HAP-1 (cell line): ENCODE data around the gene LPIN1.
"Not testable (repeated sequence)": the region's sequence is repeated elsewhere in the genome, so short reads cannot be mapped to it uniquely, and the experiment has no call there.

ENCODE experiments used
- DNase-seq, 2 experiments: peaks; one replicate each; pipeline ENCODE4 v3.0.0-alpha.2; 2016 to 2020; ENCODE audit warnings: low spot score in 2 of 2
- H3K27me3 ChIP-seq: fragments of 250-450 bp; sonication (Bioruptor Pico); 2 replicates; pipeline ENCODE4 v1.5.1; 2020; ENCODE audit warnings: low read depth, mild to moderate bottlenecking, moderate library complexity
- H3K36me3 ChIP-seq: fragments of 250-450 bp; sonication (Bioruptor Pico); replicated peaks from 2 replicates; pipeline ENCODE4 v1.5.1; 2020; ENCODE audit warnings: mild to moderate bottlenecking
- H3K4me1 ChIP-seq: fragments of 250-450 bp; sonication (Bioruptor Pico); 2 replicates; pipeline ENCODE4 v1.5.1; 2020; ENCODE audit warnings: mild to moderate bottlenecking
- H3K4me3 ChIP-seq: fragments of 250-450 bp; sonication (Bioruptor Pico); 2 replicates; pipeline ENCODE4 v1.5.1; 2020; ENCODE audit warnings: mild to moderate bottlenecking, moderate library complexity
- H3K9me3 ChIP-seq: fragments of 250-450 bp; sonication (Bioruptor Pico); 2 replicates; pipeline ENCODE4 v1.5.1; 2020; ENCODE audit warnings: mild to moderate bottlenecking, moderate library complexity
- in situ Hi-C: fragments of 300-500 bp; cut with MboI; formaldehyde crosslinking; loops from 3 replicates; pipeline ENCODE4 v1.14.3; 2020; ENCODE audit warnings: low sequenced_read_pairs, inconsistent platforms, mixed read lengths

The LPIN1 gene

GRCh38 chr2:11799826-11800225, 53.4 kb downstream of the LPIN1 start:
- Histone ChIP-seq H3K9me3 (no peaks in the 10 kb centered on the region), H3K4me3 (no peak overlapping the region), H3K27me3 (no peaks in the 10 kb centered on the region), H3K36me3 (peaks cover 30% of the 10 kb centered on the region), H3K4me1 (no peaks in the 10 kb centered on the region)
- in situ Hi-C loops: loop anchor here (25.0 kb wide), 1 partner anchor 663 kb away; a partner anchor contains a TSS
- no peak for DNase-seq

- H3K9me3 ChIP-seq: no peaks in the 10 kb centered on the region
- no peak overlapping the region for H3K4me3 ChIP-seq
- no peak for DNase-seq
- in situ Hi-C loops: no loop called here
- H3K4me1 ChIP-seq: no peaks in the 10 kb centered on the region
- no peaks in the 10 kb centered on the region for H3K27me3 ChIP-seq
- H3K36me3 ChIP-seq: peaks cover 27% of the 10 kb centered on the region
Observed at GRCh38 chr2:11802782-11803191, 56.4 kb downstream of the LPIN1 start.

- Histone ChIP-seq H3K36me3 (peaks cover 23% of the 10 kb centered on the region), H3K9me3 (no peaks in the 10 kb centered on the region), H3K27me3 (no peaks in the 10 kb centered on the region), H3K4me3 (no peak overlapping the region), H3K4me1 (no peaks in the 10 kb centered on the region)
- DNase-seq: no peak
- in situ Hi-C loops: no loop called here
Observed at GRCh38 chr2:11805024-11805423, 58.6 kb downstream of the LPIN1 start.

- in situ Hi-C loops: no loop called here
Observed at GRCh38 chr2:11805920-11806319, 59.5 kb downstream of the LPIN1 start.

GRCh38 chr2:11807156-11808015, 61.0 kb downstream of the LPIN1 start:
- Histone ChIP-seq H3K9me3 (no peaks in the 10 kb centered on the region), H3K36me3 (peaks cover 23% of the 10 kb centered on the region), H3K27me3 (no peaks in the 10 kb centered on the region), H3K4me1 (no peaks in the 10 kb centered on the region), H3K4me3 (no peak overlapping the region)
- DNase-seq: no peak
- in situ Hi-C loops: no loop called here

More at GRCh38 chr2:11805920-11806319, 59.5 kb downstream of the LPIN1 start:
- Histone ChIP-seq H3K36me3 (peaks cover 23% of the 10 kb centered on the region), H3K9me3 (no peaks in the 10 kb centered on the region), H3K4me3 (no peak overlapping the region), H3K4me1 (no peaks in the 10 kb centered on the region), H3K27me3 (no peaks in the 10 kb centered on the region)
- no peak for DNase-seq

- in situ Hi-C loops: no loop called here
- H3K36me3 ChIP-seq: peaks cover 23% of the 10 kb centered on the region
Observed at GRCh38 chr2:11808016-11808400, 61.6 kb downstream of the LPIN1 start.

GRCh38 chr2:11809586-11810236, 63.3 kb downstream of the LPIN1 start:
- Histone ChIP-seq H3K9me3 (no peaks in the 10 kb centered on the region), H3K4me3 (no peak overlapping the region), H3K4me1 (no peaks in the 10 kb centered on the region), H3K27me3 (no peaks in the 10 kb centered on the region), H3K36me3 (peaks cover 13% of the 10 kb centered on the region)
- in situ Hi-C loops: no loop called here
- no peak for DNase-seq

More at GRCh38 chr2:11808016-11808400, 61.6 kb downstream of the LPIN1 start:
- H3K9me3 ChIP-seq: no peaks in the 10 kb centered on the region
- no peaks in the 10 kb centered on the region for H3K4me1 ChIP-seq
- no peak overlapping the region for H3K4me3 ChIP-seq
- no peak for DNase-seq
- no peaks in the 10 kb centered on the region for H3K27me3 ChIP-seq

- H3K9me3 ChIP-seq: no peaks in the 10 kb centered on the region
- in situ Hi-C loops: no loop called here
- no peaks in the 10 kb centered on the region for H3K27me3 ChIP-seq
- no peak for DNase-seq
- no peak overlapping the region for H3K4me3 ChIP-seq
- peaks cover 9% of the 10 kb centered on the region for H3K36me3 ChIP-seq
- no peaks in the 10 kb centered on the region for H3K4me1 ChIP-seq
Observed at GRCh38 chr2:11810237-11810977, 64.0 kb downstream of the LPIN1 start.

- H3K4me3 ChIP-seq: no peak overlapping the region
- H3K9me3 ChIP-seq: no peaks in the 10 kb centered on the region
- no peak for DNase-seq
- H3K4me1 ChIP-seq: no peaks in the 10 kb centered on the region
- in situ Hi-C loops: no loop called here
- H3K27me3 ChIP-seq: no peaks in the 10 kb centered on the region
- H3K36me3 ChIP-seq: peaks cover 10% of the 10 kb centered on the region
Observed at GRCh38 chr2:11811036-11811654, 64.7 kb downstream of the LPIN1 start.

GRCh38 chr2:11812466-11813248, 66.2 kb downstream of the LPIN1 start:
- no peak for DNase-seq
- Histone ChIP-seq H3K27me3 (no peaks in the 10 kb centered on the region), H3K4me3 (no peak overlapping the region), H3K36me3 (peaks cover 13% of the 10 kb centered on the region), H3K4me1 (no peaks in the 10 kb centered on the region), H3K9me3 (no peaks in the 10 kb centered on the region)
- in situ Hi-C loops: no loop called here

- in situ Hi-C loops, H3K4me1 ChIP-seq, H3K4me3 ChIP-seq, H3K27me3 ChIP-seq, DNase-seq, H3K9me3 ChIP-seq: not testable (repeated sequence)
- peaks cover 13% of the 10 kb centered on the region for H3K36me3 ChIP-seq
Observed at GRCh38 chr2:11813345-11813744, 66.9 kb downstream of the LPIN1 start.

- Histone ChIP-seq H3K4me3 (no peak overlapping the region), H3K27me3 (no peaks in the 10 kb centered on the region), H3K9me3 (no peaks in the 10 kb centered on the region), H3K4me1 (no peaks in the 10 kb centered on the region), H3K36me3 (peaks cover 13% of the 10 kb centered on the region)
- DNase-seq: no peak
- in situ Hi-C loops: no loop called here
Observed at GRCh38 chr2:11813951-11814350, 67.5 kb downstream of the LPIN1 start.

GRCh38 chr2:11814979-11815510, 68.6 kb downstream of the LPIN1 start:
- Histone ChIP-seq H3K9me3 (no peaks in the 10 kb centered on the region), H3K27me3 (no peaks in the 10 kb centered on the region), H3K4me1 (no peaks in the 10 kb centered on the region), H3K4me3 (no peak overlapping the region), H3K36me3 (peaks cover 20% of the 10 kb centered on the region)
- DNase-seq: no peak
- in situ Hi-C loops: no loop called here
